HCT116 (cell line): Measurements from ENCODE around the gene ARSG. TPM values are rescaled to one million over a fixed set of nuclear protein-coding genes. Genes with fewer than 3 reads are reported as not detected.

ENCODE experiments used
- ATAC-seq: fragments of 200-7000 bp; cut with Tn5 transposase; 2 replicates; pipeline ENCODE4 v1.9.1; 2020; ENCODE audit warnings: mild to moderate bottlenecking, moderate library complexity
- BruUV-seq: library from RNA; stranded (reverse); fragments of 400-500 nt; replicated peaks from 2 replicates; lab custom pipeline; 2021; lab: Mats Ljungman, UMichigan
- CTCF ChIA-PET: fragments of 300-600 bp; sonication (Branson Sonifier 250); formaldehyde crosslinking; loops from one replicate; lab custom pipeline; 2021; ENCODE audit warnings: antibody characterized with exemption; lab: Charles Lee
- POLR2A ChIA-PET: fragments of 300-600, 350-600 bp; sonication (Branson Sonifier 250); formaldehyde crosslinking; loops from one replicate; lab custom pipeline; 2021; ENCODE audit warnings: antibody characterized with exemption; lab: Charles Lee
- RAD21 ChIA-PET, 2 experiments: fragments of 300-600 bp; sonication (Branson Sonifier 250); formaldehyde crosslinking; loops; one replicate each; lab custom pipeline; 2023; ENCODE audit warnings: low total read pairs in 2 of 2; ENCODE audit not compliant: uncharacterized antibody in 2 of 2, unreplicated experiment in 2 of 2, low non-redundant PET in 1 of 2; lab: Charles Lee
- DNase-seq: peaks from one replicate; pipeline ENCODE4 v3.0.0-alpha.2; 2010; ENCODE audit warnings: low read depth, low spot score
- H2AFZ ChIP-seq: fragments of 200-600 bp; shearing (Covaris generic), sonication (generic); 2 replicates; pipeline ENCODE4 v1.6.1; 2017; ENCODE audit warnings: low read depth, mixed run types, mixed read lengths, antibody characterized with exemption, low read length; ENCODE audit not compliant: poor library complexity, severe bottlenecking
- H3K27ac ChIP-seq: 2 replicates; pipeline ENCODE4 v1.5.1; 2012; ENCODE audit warnings: low read depth, low read length
- H3K27me3 ChIP-seq: fragments of 200-600 bp; sonication (generic); 2 replicates; pipeline ENCODE4 v1.6.1; 2016; ENCODE audit warnings: mixed run types, low read length, mixed read lengths; ENCODE audit not compliant: insufficient read depth
- H3K36me3 ChIP-seq, 2 experiments: fragments of 200-500 bp in 1 of 2; fragments of 200-600 bp in 1 of 2; sonication (Bioruptor generic) in 1 of 2; sonication (generic) in 1 of 2; 2 replicates each; pipeline versions ENCODE4 v1.5.1 to v1.6.1; 2014 to 2016; ENCODE audit warnings: low read length in 2 of 2, inconsistent platforms in 1 of 2, mixed read lengths in 1 of 2, mixed run types in 1 of 2; ENCODE audit not compliant: insufficient read depth in 2 of 2, control insufficient read depth in 1 of 2
- H3K4me1 ChIP-seq, 2 experiments: fragments of 200-600 bp in 1 of 2; sonication (generic) in 1 of 2; 2 replicates each; pipeline versions ENCODE4 v1.5.1 to v1.6.1; 2012 to 2017; ENCODE audit warnings: low read length in 2 of 2, inconsistent platforms in 1 of 2, mild to moderate bottlenecking in 1 of 2, mixed read lengths in 1 of 2, mixed run types in 1 of 2, moderate library complexity in 1 of 2; ENCODE audit not compliant: insufficient read depth in 2 of 2, control insufficient read depth in 1 of 2
- H3K4me2 ChIP-seq: fragments of 200-600 bp; sonication (generic); 2 replicates; pipeline ENCODE4 v1.6.1; 2017; ENCODE audit warnings: mixed run types, low read length, mixed read lengths
- H3K4me3 ChIP-seq, 2 experiments: fragments of 200-600 bp in 1 of 2; sonication (generic) in 1 of 2; replicated peaks in 1 of 2; 2 replicates each; pipeline ENCODE4 v1.5.1; 2011 to 2016; ENCODE audit warnings: low read length in 2 of 2, control low read depth in 1 of 2, low read depth in 1 of 2, mild to moderate bottlenecking in 1 of 2, mixed read lengths in 1 of 2, mixed run types in 1 of 2
- H3K79me2 ChIP-seq: fragments of 200-600 bp; sonication (generic); 2 replicates; pipeline ENCODE4 v1.6.1; 2017; ENCODE audit warnings: mild to moderate bottlenecking, mixed run types, low read length, moderate library complexity, mixed read lengths; ENCODE audit not compliant: insufficient read depth
- H3K9ac ChIP-seq: fragments of 200-600 bp; sonication (generic); 2 replicates; pipeline ENCODE4 v1.6.1; 2016; ENCODE audit warnings: low read length, mixed read lengths
- H3K9me2 ChIP-seq: fragments of 200-600 bp; sonication (generic), shearing (Covaris generic); 2 replicates; pipeline ENCODE4 v1.6.1; 2017; ENCODE audit warnings: mixed run types, mild to moderate bottlenecking, moderate library complexity; ENCODE audit not compliant: insufficient read depth
- H3K9me3 ChIP-seq, 2 experiments: fragments of 200-500 bp in 1 of 2; fragments of 200-600 bp in 1 of 2; sonication (Bioruptor generic) in 1 of 2; sonication (generic) in 1 of 2; 2 replicates each; pipeline ENCODE4 v1.6.1; 2014 to 2017; ENCODE audit warnings: low read length in 2 of 2, mixed read lengths in 2 of 2, inconsistent platforms in 1 of 2, low read depth in 1 of 2, mild to moderate bottlenecking in 1 of 2, mixed run types in 1 of 2, moderate library complexity in 1 of 2; ENCODE audit not compliant: control insufficient read depth in 1 of 2, insufficient read depth in 1 of 2
- H4K20me1 ChIP-seq: fragments of 200-600 bp; sonication (generic), shearing (Covaris generic); 2 replicates; pipeline ENCODE4 v1.6.1; 2017; ENCODE audit warnings: mixed run types, mild to moderate bottlenecking, moderate library complexity; ENCODE audit not compliant: insufficient read depth
- ATF3 ChIP-seq: IDR thresholded peaks from 2 replicates; pipeline ENCODE4 v1.6.1; 2012
- CBX3 ChIP-seq: IDR thresholded peaks from 2 replicates; pipeline ENCODE4 v1.6.1; 2012; ENCODE audit warnings: low read depth
- CTCF ChIP-seq, 3 experiments: fragments of 200-600 bp in 1 of 3; sonication (generic) in 1 of 3; IDR thresholded peaks in 2 of 3; conservative IDR thresholded peaks in 1 of 3; 2 replicates each; pipeline ENCODE4 v1.5.1; 2012 to 2017; ENCODE audit warnings: low read depth in 2 of 3, low read length in 2 of 3, antibody characterized with exemption in 1 of 3, borderline replicate concordance in 1 of 3, control low read depth in 1 of 3, mild to moderate bottlenecking in 1 of 3, mixed read lengths in 1 of 3, mixed run types in 1 of 3, moderate library complexity in 1 of 3; ENCODE audit not compliant: insufficient read depth in 1 of 3
- EZH2 ChIP-seq: fragments of 200-600 bp; sonication (generic); IDR thresholded peaks from 2 replicates; pipeline ENCODE4 v1.6.1; 2017; ENCODE audit warnings: antibody characterized with exemption, mixed run types
- EZH2phosphoT487 ChIP-seq: fragments of 200-600 bp; IDR thresholded peaks from 2 replicates; pipeline ENCODE4 v1.6.1; 2018; ENCODE audit warnings: antibody characterized with exemption, borderline replicate concordance
- RAD21 ChIP-seq: IDR thresholded peaks from 2 replicates; pipeline ENCODE4 v1.6.1; 2012; ENCODE audit warnings: low read depth, mild to moderate bottlenecking
- SP1 ChIP-seq: IDR thresholded peaks from 2 replicates; pipeline ENCODE4 v1.6.1; 2012; ENCODE audit warnings: low read depth
- SRF ChIP-seq: IDR thresholded peaks from 2 replicates; pipeline ENCODE4 v1.6.1; 2012; ENCODE audit warnings: low read depth
- ZBTB33 ChIP-seq: IDR thresholded peaks from 2 replicates; pipeline ENCODE4 v1.6.1; 2011; ENCODE audit warnings: mild to moderate bottlenecking, low read length, moderate library complexity; ENCODE audit not compliant: insufficient replicate concordance; ENCODE audit errors: extremely low read depth
- ZFX ChIP-seq: fragments of 450-650 bp; IDR thresholded peaks from 2 replicates; pipeline ENCODE4 v1.6.1; 2017
- ZNF274 ChIP-seq: fragments of 200-500 bp; sonication (Bioruptor generic); IDR thresholded peaks from 2 replicates; pipeline ENCODE4 v1.6.1; 2014; ENCODE audit warnings: mild to moderate bottlenecking, low read depth, low read length, inconsistent platforms
- intact Hi-C: fragments of 100-400 bp; cut with micrococcal nuclease; formaldehyde crosslinking; loops from 2 replicates; pipeline ENCODE4 v1.10.0; 2022
- total RNA-seq: library from RNA; stranded (reverse); gene quantifications from one replicate; pipeline ENCODE4 v1.2.1, GENCODE V29; 2021; ENCODE audit not compliant: unreplicated experiment

Gene ARSG
- total RNA-seq, 1 experiment from 2014 or later = 17.1 TPM

GRCh38 chr17:68390888-68391545 is 99.7 kb downstream of the ARSG start:
- DNase-seq (no peak), ATAC-seq (no peak)
- intact Hi-C loops = no loop called here
- Histone ChIP-seq H3K9me2 (no peaks in the 10 kb centered on the region), H3K36me3 (no peaks in the 10 kb centered on the region), H3K9me3 (no peaks in the 10 kb centered on the region; a peak in 1 of 4 replicates), H3K27me3 (no peaks in the 10 kb centered on the region), H2AFZ (no peak overlapping the region), H3K4me1 (peaks cover 32 to 36% of the 10 kb centered on the region in 2 experiments), H4K20me1 (no peaks in the 10 kb centered on the region), H3K9ac (no peak overlapping the region), H3K79me2 (no peaks in the 10 kb centered on the region), H3K4me3 (no peak overlapping the region), H3K27ac (no peak overlapping the region), H3K4me2 (no peak overlapping the region)
- TF ChIP-seq CTCF (IDR thresholded peaks at IDR 0.05 in 2 of 3, conservative IDR thresholded peaks at IDR 0.05 in 1 of 3; ENCODE audit: borderline replicate concordance in 1 of 3, insufficient read depth in 1 of 3, low read depth in 2 of 3, low read length in 2 of 3) (no peak), ATF3 (no peak), EZH2 (no peak), EZH2phosphoT487 (no peak), SRF (no peak), ZFX (no peak), ZBTB33 (no peak), ZNF274 (no peak), SP1 (no peak), CBX3 (no peak), RAD21 (no peak)
- CTCF ChIA-PET = interaction anchor here (1.4 kb wide), 1 partner anchor 8 kb away, joined by 9 read pairs; no protein-coding TSS in a partner anchor
- RAD21 ChIA-PET = no interaction called here
- POLR2A ChIA-PET = interaction anchor here (1.2 kb wide), 1 partner anchor 9 kb away, joined by 4 read pairs; no protein-coding TSS in a partner anchor
- BruUV-seq = no TSS peak
